Smooth muscle cell (in vitro differentiated cells): ENCODE results near the gene RNF113B. TPM values are rescaled to one million over a fixed set of nuclear protein-coding genes. Genes with fewer than 3 reads are reported as not detected.

Experiments
- DNase-seq: peaks from one replicate; lab custom pipeline; 2025; ENCODE audit not compliant: unreplicated experiment; lab: John Stamatoyannopoulos, UW
- H2AFZ ChIP-seq: fragments of 200-600 bp; sonication (generic); 2 replicates; pipeline ENCODE4 v1.6.0; 2016; ENCODE audit warnings: antibody characterized with exemption, low read depth, mild to moderate bottlenecking
- H3F3A ChIP-seq: fragments of 200-600 bp; sonication (generic); 2 replicates; pipeline ENCODE4 v1.6.0; 2017; ENCODE audit warnings: antibody characterized with exemption, low read depth
- H3K27ac ChIP-seq: fragments of 200-600 bp; sonication (generic); 2 replicates; pipeline ENCODE4 v1.5.1; 2016; ENCODE audit warnings: low read depth, mild to moderate bottlenecking
- H3K27me3 ChIP-seq: fragments of 200-600 bp; sonication (generic); 2 replicates; pipeline ENCODE4 v1.6.1; 2016; ENCODE audit warnings: low read depth, mild to moderate bottlenecking
- H3K36me3 ChIP-seq: fragments of 200-600 bp; sonication (generic); 2 replicates; pipeline ENCODE4 v1.5.1; 2016; ENCODE audit warnings: low read depth
- H3K4me1 ChIP-seq: fragments of 200-600 bp; sonication (generic); 2 replicates; pipeline ENCODE4 v1.5.1; 2016; ENCODE audit warnings: low read depth
- H3K4me2 ChIP-seq: fragments of 200-600 bp; sonication (generic); 2 replicates; pipeline ENCODE4 v1.6.0; 2016; ENCODE audit warnings: mild to moderate bottlenecking
- H3K4me3 ChIP-seq: fragments of 200-600 bp; sonication (generic); 2 replicates; pipeline ENCODE4 v1.5.1; 2016; ENCODE audit warnings: mild to moderate bottlenecking
- H3K79me2 ChIP-seq: fragments of 200-600 bp; sonication (generic); 2 replicates; pipeline ENCODE4 v1.6.0; 2016; ENCODE audit warnings: low read depth, mild to moderate bottlenecking
- H3K9ac ChIP-seq: fragments of 200-600 bp; sonication (generic); 2 replicates; pipeline ENCODE4 v1.6.0; 2016; ENCODE audit warnings: low read depth
- H3K9me3 ChIP-seq: fragments of 200-600 bp; sonication (generic); replicated peaks from 2 replicates; pipeline ENCODE4 v1.5.1; 2016; ENCODE audit warnings: low read depth
- H4K20me1 ChIP-seq: fragments of 200-600 bp; sonication (generic); 2 replicates; pipeline ENCODE4 v1.6.0; 2016; ENCODE audit warnings: low read depth
- CTCF ChIP-seq: fragments of 200-600 bp; sonication (generic); IDR thresholded peaks from 2 replicates; pipeline ENCODE4 v1.5.1; 2017; ENCODE audit warnings: borderline replicate concordance, mild to moderate bottlenecking, antibody characterized with exemption; ENCODE audit not compliant: insufficient read depth, poor library complexity, severe bottlenecking
- WGBS: methylation state at CpG from one replicate; pipeline ENCODE4 v1.1.7; 2016; ENCODE audit warnings: low lambda C conversion rate; 5-methylcytosine and 5-hydroxymethylcytosine counted together
- polyA plus RNA-seq: library from polyadenylated mRNA; unstranded; fragments of >200 nt; fragmentation: Nextera tagmentation; extraction: Ambion mirVana; gene quantifications from 2 replicates; pipeline ENCODE4 v1.2.1, GENCODE V29; 2016
- total RNA-seq: library from RNA; depleted of rRNA; stranded (reverse); fragments of >200 nt; gene quantifications from 2 replicates; pipeline ENCODE4 v1.2.3, GENCODE V29; 2014

The RNF113B gene
- total and polyA plus RNA-seq, 2 experiments from 2014 or later: 0.38 TPM; not detected in 1

DNA sequence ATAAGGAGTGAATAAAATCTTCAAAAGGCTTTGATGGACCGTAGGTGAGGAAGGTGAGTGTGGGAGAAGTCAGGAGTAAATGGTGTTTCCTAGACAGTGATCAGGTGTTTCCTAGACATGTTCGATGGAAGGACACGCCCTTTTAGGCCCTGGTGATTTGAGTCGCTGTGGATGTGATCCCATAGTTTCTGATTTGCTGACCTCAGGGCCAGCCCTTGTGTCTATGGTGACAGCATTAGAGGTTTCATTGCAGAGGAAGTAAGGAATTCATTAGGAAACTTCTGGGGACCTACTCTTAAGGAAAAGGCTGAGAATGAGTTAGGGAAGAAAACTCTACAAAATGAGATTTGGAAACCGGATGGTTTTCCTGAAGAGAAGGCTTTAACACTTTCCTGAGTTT is 31.5 kb upstream of the RNF113B start:
- Histone ChIP-seq H3K4me3 (no peak overlapping the region), H2AFZ (no peak overlapping the region), H3K4me2 (no peak overlapping the region), H3K36me3 (no peaks in the 10 kb centered on the region), H3K9me3 (peaks cover 8% of the 10 kb centered on the region), H3K79me2 (peaks cover 72% of the 10 kb centered on the region), H3K4me1 (peaks cover 5% of the 10 kb centered on the region), H3F3A (peaks cover 14% of the 10 kb centered on the region), H3K27me3 (no peaks in the 10 kb centered on the region), H3K9ac (no peak overlapping the region), H4K20me1 (no peaks in the 10 kb centered on the region), H3K27ac (peak overlapping the region; percentile 90)
- 91% methylated on average over 5 of the region's 5 CpGs for WGBS
- no peak for DNase-seq
- no peak for TF ChIP-seq CTCF

- peak overlapping the region; percentile 70 for H3K4me2 ChIP-seq
- 38% methylated on average over 4 of the region's 4 CpGs for WGBS
Measured at GRCh38 chr13:98207416-98207815, 30.3 kb upstream of the RNF113B start.

DNA sequence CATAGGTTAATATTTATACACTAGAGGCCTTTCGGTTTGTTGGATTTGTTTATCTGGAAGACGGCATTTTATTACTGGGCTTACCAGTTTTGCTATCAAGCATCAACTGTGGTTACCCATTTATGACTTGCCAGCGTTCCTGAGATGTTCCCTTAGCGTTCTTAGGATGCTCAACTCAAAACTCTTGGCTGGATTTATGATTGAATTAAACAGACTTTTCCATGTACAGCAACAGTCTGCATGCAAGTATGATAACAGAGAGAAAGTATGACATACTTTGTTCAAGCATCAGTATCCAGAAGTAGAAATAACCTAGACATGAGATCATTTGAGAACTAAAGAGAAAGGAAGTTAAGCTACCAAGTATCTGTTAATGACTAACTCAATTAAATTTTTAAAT is 29.9 kb upstream of the RNF113B start:
- H3K27me3 ChIP-seq: no peaks in the 10 kb centered on the region
- 15% methylated on average over 4 of the region's 4 CpGs for WGBS
- H3K36me3 ChIP-seq: no peaks in the 10 kb centered on the region
- H3K9ac ChIP-seq: peak overlapping the region; percentile 58
- H3F3A ChIP-seq: peaks cover 19% of the 10 kb centered on the region
- no peaks in the 10 kb centered on the region for H4K20me1 ChIP-seq
- peaks cover 8% of the 10 kb centered on the region for H3K9me3 ChIP-seq
- peaks cover 74% of the 10 kb centered on the region for H3K79me2 ChIP-seq
- no peak for TF ChIP-seq CTCF
- H3K4me1 ChIP-seq: peaks cover 8% of the 10 kb centered on the region
- peak overlapping the region; percentile 70 for H3K4me2 ChIP-seq
- no peak overlapping the region for H3K4me3 ChIP-seq
- peak overlapping the region; percentile 90 for H3K27ac ChIP-seq
- DNase-seq: no peak
- H2AFZ ChIP-seq: no peak overlapping the region

More at GRCh38 chr13:98207416-98207815, 30.3 kb upstream of the RNF113B start:
- Histone ChIP-seq H3K4me3 (no peak overlapping the region), H3K9me3 (peaks cover 8% of the 10 kb centered on the region), H2AFZ (no peak overlapping the region), H3K27ac (peak overlapping the region; percentile 90), H3F3A (peaks cover 14% of the 10 kb centered on the region), H3K27me3 (no peaks in the 10 kb centered on the region), H4K20me1 (no peaks in the 10 kb centered on the region), H3K36me3 (no peaks in the 10 kb centered on the region), H3K79me2 (peaks cover 74% of the 10 kb centered on the region), H3K9ac (peak overlapping the region; percentile 58), H3K4me1 (peaks cover 5% of the 10 kb centered on the region)
- DNase-seq: no peak
- TF ChIP-seq CTCF: no peak

- Histone ChIP-seq H3K9me3 (peaks cover 8% of the 10 kb centered on the region), H3K4me1 (peaks cover 28% of the 10 kb centered on the region), H3K4me2 (no peak overlapping the region), H3K79me2 (peaks cover 73% of the 10 kb centered on the region), H3K4me3 (no peak overlapping the region), H3F3A (peaks cover 27% of the 10 kb centered on the region), H2AFZ (no peak overlapping the region), H3K27ac (no peak overlapping the region), H3K27me3 (no peaks in the 10 kb centered on the region), H3K36me3 (no peaks in the 10 kb centered on the region), H3K9ac (no peak overlapping the region), H4K20me1 (peaks cover 6% of the 10 kb centered on the region)
- WGBS: 94% methylated on average over 2 of the region's 2 CpGs
- no peak for DNase-seq
- TF ChIP-seq CTCF: no peak
Measured at GRCh38 chr13:98204546-98204945, 27.5 kb upstream of the RNF113B start.
